GM21528 (cell line): ENCODE data around the gene CACHD1.
"Not testable (repeated sequence)": the region's sequence is repeated elsewhere in the genome, so short reads cannot be mapped to it uniquely, and the experiment has no call there.

ENCODE experiments used
- ATAC-seq: cut with Tn5 transposase; IDR thresholded peaks from one replicate; pipeline ENCODE4 v1.9.1; 2021; ENCODE audit warnings: mild to moderate bottlenecking, moderate library complexity; ENCODE audit not compliant: unreplicated experiment, low FRiP score

CACHD1 gene

GRCh38 chr1:64578270-64578973 lies 108.5 kb downstream of the CACHD1 start:
- ATAC-seq = no peak

- no peak for ATAC-seq
These were observed 109.8 kb downstream of the CACHD1 start for GRCh38 chr1:64579767-64580166.

- ATAC-seq = no peak
These were observed 111.4 kb downstream of the CACHD1 start for GRCh38 chr1:64581135-64581842.

GRCh38 chr1:64581843-64582185 lies 111.9 kb downstream of the CACHD1 start:
- ATAC-seq = no peak

- no peak for ATAC-seq
These were observed 114.5 kb downstream of the CACHD1 start for GRCh38 chr1:64584479-64584878.

GRCh38 chr1:64588876-64589275 lies 118.9 kb downstream of the CACHD1 start:
- no peak for ATAC-seq

GRCh38 chr1:64590316-64590715 lies 120.4 kb downstream of the CACHD1 start:
- no peak for ATAC-seq

- ATAC-seq = no peak
These were observed 124.5 kb downstream of the CACHD1 start for GRCh38 chr1:64594446-64594845.

- no peak for ATAC-seq
These were observed 126.1 kb downstream of the CACHD1 start for GRCh38 chr1:64595871-64596515.

- no peak for ATAC-seq
These were observed 127.2 kb downstream of the CACHD1 start for GRCh38 chr1:64597113-64597512.

- no peak for ATAC-seq
These were observed 128.2 kb downstream of the CACHD1 start for GRCh38 chr1:64598100-64598571.

GRCh38 chr1:64599242-64599641 lies 129.3 kb downstream of the CACHD1 start:
- no peak for ATAC-seq

- ATAC-seq = no peak
These were observed 131.3 kb downstream of the CACHD1 start for GRCh38 chr1:64601207-64601606.

- no peak for ATAC-seq
These were observed 138.2 kb downstream of the CACHD1 start for GRCh38 chr1:64608005-64608650.

GRCh38 chr1:64608651-64609048 lies 138.7 kb downstream of the CACHD1 start:
- no peak for ATAC-seq

GRCh38 chr1:64610950-64611349 lies 141.0 kb downstream of the CACHD1 start:
- not testable (repeated sequence) for ATAC-seq

- ATAC-seq = no peak
These were observed 146.1 kb downstream of the CACHD1 start for GRCh38 chr1:64616039-64616438.

GRCh38 chr1:64623750-64624191 lies 153.8 kb downstream of the CACHD1 start:
- no peak for ATAC-seq

GRCh38 chr1:64624218-64624713 lies 154.3 kb downstream of the CACHD1 start:
- ATAC-seq = no peak

GRCh38 chr1:64624808-64625207 lies 154.9 kb downstream of the CACHD1 start:
- no peak for ATAC-seq

- no peak for ATAC-seq
These were observed 160.7 kb downstream of the CACHD1 start for GRCh38 chr1:64630611-64631010.
